ENCODE data around the gene CPA5. TPM values are rescaled to one million over a fixed set of nuclear protein-coding genes. Genes with fewer than 3 reads are reported as not detected.

The CPA5 gene
- total RNA-seq, 6 donors from 2014 or later: not detected

- DNase-seq (no peak), ATAC-seq (ENCODE audit: low FRiP score in 2 of 2) (no peak)
- no peaks in the 10 kb centered on the region for H3K27me3 ChIP-seq
- H3K36me3 ChIP-seq: no peaks in the 10 kb centered on the region
- H3K9me3 ChIP-seq: no peaks in the 10 kb centered on the region
- no peaks in the 10 kb centered on the region for H3K4me1 ChIP-seq
- TF ChIP-seq POLR2AphosphoS5 (IDR thresholded peaks at IDR 0.05): no peak
- TF ChIP-seq CTCF (IDR thresholded peaks at IDR 0.05): no peak
- TF ChIP-seq EP300 (IDR thresholded peaks at IDR 0.05): no peak
- no peak for TF ChIP-seq POLR2A (IDR thresholded peaks at IDR 0.05)
- H3K4me3 ChIP-seq: no peak overlapping the region
- WGBS, 2 donors: 63 to 96% methylated on average over 1 to 3 of the region's 3 CpGs
- H3K27ac ChIP-seq: no peak overlapping the region
Observed at GRCh38 chr7:130386876-130387275, 42.3 kb downstream of the CPA5 start.

GRCh38 chr7:130387306-130387627, 42.7 kb downstream of the CPA5 start:
- H3K27me3 ChIP-seq: no peaks in the 10 kb centered on the region
- DNase-seq (no peak), ATAC-seq (ENCODE audit: low FRiP score in 2 of 2) (no peak)
- TF ChIP-seq EP300 (IDR thresholded peaks at IDR 0.05) (no peak), CTCF (IDR thresholded peaks at IDR 0.05) (no peak), POLR2A (IDR thresholded peaks at IDR 0.05) (no peak), POLR2AphosphoS5 (IDR thresholded peaks at IDR 0.05) (no peak)
- H3K4me1 ChIP-seq: no peaks in the 10 kb centered on the region
- WGBS, 2 donors: 81 to 93% methylated on average over 3 of the region's 3 CpGs
- H3K4me3 ChIP-seq: no peak overlapping the region
- H3K27ac ChIP-seq: no peak overlapping the region
- H3K9me3 ChIP-seq: no peaks in the 10 kb centered on the region
- H3K36me3 ChIP-seq: no peaks in the 10 kb centered on the region

- Histone ChIP-seq H3K27ac (no peak overlapping the region), H3K4me1 (no peaks in the 10 kb centered on the region), H3K9me3 (no peaks in the 10 kb centered on the region), H3K4me3 (no peak overlapping the region), H3K36me3 (no peaks in the 10 kb centered on the region), H3K27me3 (no peaks in the 10 kb centered on the region)
- TF ChIP-seq CTCF (IDR thresholded peaks at IDR 0.05) (no peak), POLR2AphosphoS5 (IDR thresholded peaks at IDR 0.05) (no peak)
- no peak for DNase-seq
- no peak for ATAC-seq (ENCODE audit: low FRiP score in 2 of 2)
- 92 to 94% methylated on average over 10 to 12 of the region's 12 CpGs for WGBS, 2 donors
Observed at GRCh38 chr7:130387628-130388403, 43.2 kb downstream of the CPA5 start.

GRCh38 chr7:130388671-130389070, 44.1 kb downstream of the CPA5 start:
- H3K4me3 ChIP-seq: no peak overlapping the region

More at GRCh38 chr7:130388671-130389070, 44.1 kb downstream of the CPA5 start:
- no peaks in the 10 kb centered on the region for H3K4me1 ChIP-seq
- no peak for ATAC-seq (ENCODE audit: low FRiP score in 2 of 2)
- TF ChIP-seq POLR2AphosphoS5 (IDR thresholded peaks at IDR 0.05) (no peak), EP300 (IDR thresholded peaks at IDR 0.05) (no peak), CTCF (IDR thresholded peaks at IDR 0.05) (no peak), POLR2A (IDR thresholded peaks at IDR 0.05) (no peak)
- 73 to 96% methylated on average over 2 of the region's 2 CpGs for WGBS, 2 donors
- H3K27ac ChIP-seq: no peak overlapping the region
- no peaks in the 10 kb centered on the region for H3K9me3 ChIP-seq
- no peak for DNase-seq
- H3K27me3 ChIP-seq: no peaks in the 10 kb centered on the region
- no peaks in the 10 kb centered on the region for H3K36me3 ChIP-seq

Data from upper lobe of left lung (tissue), 6 donors.